ENCODE measurements around the gene LRMDA. TPM values are rescaled to one million over a fixed set of nuclear protein-coding genes. Genes with fewer than 3 reads are reported as not detected.

Gene LRMDA
- total RNA-seq, 1 experiment from 2014 or later: 0.24 TPM

DNA sequence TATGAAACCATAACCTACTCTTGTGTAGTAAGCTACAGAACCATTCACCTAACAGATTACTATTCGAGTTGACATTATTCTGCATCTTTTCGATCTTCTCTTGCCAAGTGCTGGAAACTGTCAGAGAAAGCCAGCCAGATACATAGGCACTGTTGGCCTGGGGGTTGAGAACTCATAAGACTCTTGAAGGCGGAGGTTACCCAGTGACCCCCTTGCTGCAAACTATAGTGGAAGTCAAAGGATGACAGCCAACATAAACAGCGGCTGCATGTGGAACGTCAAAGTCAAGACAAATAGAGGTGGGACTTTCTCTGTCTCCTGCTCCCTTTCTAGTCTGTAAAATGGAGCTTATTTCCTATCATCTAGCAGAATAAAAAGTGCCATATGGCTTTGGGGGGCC is 394.2 kb downstream of the LRMDA start:
- no peak overlapping the region for H3K4me3 ChIP-seq
- no peak overlapping the region for H3K27ac ChIP-seq
- no peaks in the 10 kb centered on the region for H3K9me3 ChIP-seq (replicated peaks)
- no peak for DNase-seq
- H3K36me3 ChIP-seq: no peaks in the 10 kb centered on the region
- H3K27me3 ChIP-seq: no peaks in the 10 kb centered on the region
- H3K4me1 ChIP-seq: no peaks in the 10 kb centered on the region

DNA sequence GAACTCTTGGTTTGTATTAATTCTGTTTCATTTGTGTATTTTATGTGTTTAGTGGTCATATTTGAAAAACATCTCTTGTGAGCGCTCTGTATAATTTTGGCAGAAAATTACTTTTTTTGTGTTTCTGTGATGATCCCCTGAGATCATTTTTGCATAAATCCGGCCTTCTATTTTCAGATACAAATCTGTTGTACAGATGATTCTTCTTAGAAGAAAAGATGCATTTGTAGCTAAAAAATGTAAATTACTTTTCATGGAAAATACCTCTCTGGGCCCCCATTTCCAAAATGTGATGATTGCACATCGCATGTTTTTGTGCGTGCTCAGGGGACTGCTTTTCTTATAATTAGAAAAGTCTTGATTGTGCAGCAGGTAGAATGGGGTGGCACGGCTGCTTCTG is 395.4 kb downstream of the LRMDA start:
- Histone ChIP-seq H3K36me3 (no peaks in the 10 kb centered on the region), H3K27me3 (no peaks in the 10 kb centered on the region), H3K4me3 (no peak overlapping the region), H3K9me3 (replicated peaks) (no peaks in the 10 kb centered on the region), H3K27ac (no peak overlapping the region), H3K4me1 (no peaks in the 10 kb centered on the region)
- DNase-seq: no peak

DNA sequence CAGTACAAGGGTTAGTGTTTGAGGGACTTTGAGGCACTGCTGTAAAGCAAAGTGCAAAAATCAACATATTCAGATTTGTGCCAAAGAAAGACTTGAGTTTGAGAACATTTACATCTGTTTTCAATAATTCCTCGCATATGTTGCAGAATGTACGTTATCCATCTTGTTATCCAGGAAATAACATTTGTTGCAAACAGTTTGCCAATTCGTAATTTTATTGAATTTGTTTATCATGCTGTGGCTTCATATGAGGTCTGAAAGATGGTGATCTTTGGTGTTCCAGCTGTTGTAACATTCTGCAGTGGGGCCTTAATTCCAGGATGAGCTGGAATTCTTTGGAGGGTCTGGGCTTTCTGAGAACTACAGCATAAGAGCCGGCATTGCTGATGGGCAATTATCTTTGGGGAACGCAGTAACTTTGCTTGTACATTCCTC is 396.2 kb downstream of the LRMDA start:
- no peak overlapping the region for H3K4me3 ChIP-seq
- DNase-seq: no peak
- H3K27me3 ChIP-seq: no peaks in the 10 kb centered on the region
- no peak overlapping the region for H3K27ac ChIP-seq
- no peaks in the 10 kb centered on the region for H3K4me1 ChIP-seq
- no peaks in the 10 kb centered on the region for H3K36me3 ChIP-seq
- no peaks in the 10 kb centered on the region for H3K9me3 ChIP-seq (replicated peaks)

DNA sequence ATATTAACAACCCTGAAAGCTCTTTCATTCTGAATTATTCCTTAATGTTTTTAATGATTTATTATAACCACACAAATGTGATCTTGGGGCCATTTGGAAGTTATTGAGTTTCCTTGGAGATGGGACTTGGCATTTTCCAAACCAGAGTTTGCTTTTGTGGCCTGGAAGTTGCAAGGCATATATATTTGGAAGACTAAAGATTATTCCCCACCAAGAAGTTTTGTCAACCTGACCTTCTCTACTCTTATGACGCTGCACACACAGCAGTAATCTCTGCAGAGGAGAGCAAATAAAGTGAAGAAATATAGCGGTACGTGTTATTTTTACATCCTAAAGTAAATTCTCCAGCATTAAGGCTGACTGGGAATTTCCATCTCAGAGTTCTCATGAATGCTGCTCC is 397.0 kb downstream of the LRMDA start:
- H3K4me3 ChIP-seq: no peak overlapping the region
- H3K4me1 ChIP-seq: no peaks in the 10 kb centered on the region
- no peak for DNase-seq
- no peaks in the 10 kb centered on the region for H3K27me3 ChIP-seq
- H3K36me3 ChIP-seq: no peaks in the 10 kb centered on the region
- H3K9me3 ChIP-seq (replicated peaks): no peaks in the 10 kb centered on the region
- no peak overlapping the region for H3K27ac ChIP-seq

DNA sequence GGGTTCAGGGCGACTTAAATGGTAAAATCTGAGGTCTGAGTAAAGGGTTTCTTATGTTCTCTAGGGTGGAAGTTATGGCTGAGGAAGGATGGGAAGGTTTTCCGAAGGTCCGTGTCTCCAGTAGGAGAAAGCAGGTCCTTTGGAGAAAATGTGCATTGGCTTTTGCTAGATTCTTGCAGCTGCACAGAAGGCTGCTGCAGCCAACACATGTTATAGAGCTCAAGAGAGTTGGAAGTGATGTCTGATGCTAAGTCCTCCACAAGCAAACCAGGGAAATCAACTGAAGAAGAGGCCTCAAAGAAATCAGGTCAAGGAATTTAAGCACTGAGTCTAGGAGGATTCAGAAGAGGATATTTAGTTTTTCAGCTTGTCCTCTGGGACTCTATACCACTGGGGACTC is 404.6 kb downstream of the LRMDA start:
- Histone ChIP-seq H3K4me1 (no peaks in the 10 kb centered on the region), H3K36me3 (no peaks in the 10 kb centered on the region), H3K27me3 (no peaks in the 10 kb centered on the region), H3K9me3 (replicated peaks) (no peaks in the 10 kb centered on the region), H3K27ac (no peak overlapping the region), H3K4me3 (no peak overlapping the region)
- DNase-seq: no peak

DNA sequence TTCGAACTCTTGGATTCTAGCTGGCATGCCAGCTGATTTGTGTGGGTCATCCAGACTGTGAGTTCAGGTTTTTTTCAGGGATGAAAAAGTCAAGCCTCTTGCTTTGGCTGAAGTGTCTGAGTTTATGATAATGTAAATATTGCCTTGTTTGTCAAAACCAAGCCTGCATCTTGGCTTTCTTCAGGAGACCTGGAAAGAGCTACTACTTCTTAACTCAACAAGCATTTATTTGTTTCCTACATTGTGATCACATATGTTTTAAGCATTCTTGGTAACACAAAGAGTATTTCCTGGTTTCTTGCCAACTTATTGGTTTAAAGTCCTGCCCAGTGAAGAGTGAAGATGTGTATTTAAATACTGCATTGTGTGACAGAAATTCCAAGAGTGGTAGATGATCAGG is 407.1 kb downstream of the LRMDA start:
- Histone ChIP-seq H3K27ac (no peak overlapping the region), H3K4me3 (no peak overlapping the region), H3K4me1 (no peaks in the 10 kb centered on the region), H3K27me3 (no peaks in the 10 kb centered on the region), H3K9me3 (replicated peaks) (no peaks in the 10 kb centered on the region), H3K36me3 (no peaks in the 10 kb centered on the region)
- DNase-seq: no peak

DNA sequence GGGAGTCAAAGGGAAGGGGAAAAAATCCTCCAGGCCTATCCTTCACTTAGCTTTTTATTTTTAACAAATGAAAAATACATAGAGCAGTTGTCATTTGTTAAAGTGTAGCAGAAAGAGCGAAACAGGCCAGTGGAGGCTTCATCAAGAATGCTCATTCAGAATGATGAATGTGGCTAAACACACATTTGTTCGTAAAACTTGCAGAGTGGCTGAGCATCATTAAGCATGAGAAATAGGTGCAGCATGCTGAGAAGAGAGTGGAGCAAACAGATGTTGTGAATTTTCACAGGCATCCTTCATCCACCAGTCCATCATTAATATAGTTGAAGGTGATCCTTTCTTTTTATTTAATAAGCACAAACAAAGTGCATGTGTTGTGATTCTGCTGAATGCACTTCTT is 407.6 kb downstream of the LRMDA start:
- no peaks in the 10 kb centered on the region for H3K36me3 ChIP-seq
- no peaks in the 10 kb centered on the region for H3K27me3 ChIP-seq
- no peaks in the 10 kb centered on the region for H3K4me1 ChIP-seq
- no peak overlapping the region for H3K27ac ChIP-seq
- DNase-seq: no peak
- no peaks in the 10 kb centered on the region for H3K9me3 ChIP-seq (replicated peaks)
- no peak overlapping the region for H3K4me3 ChIP-seq

DNA sequence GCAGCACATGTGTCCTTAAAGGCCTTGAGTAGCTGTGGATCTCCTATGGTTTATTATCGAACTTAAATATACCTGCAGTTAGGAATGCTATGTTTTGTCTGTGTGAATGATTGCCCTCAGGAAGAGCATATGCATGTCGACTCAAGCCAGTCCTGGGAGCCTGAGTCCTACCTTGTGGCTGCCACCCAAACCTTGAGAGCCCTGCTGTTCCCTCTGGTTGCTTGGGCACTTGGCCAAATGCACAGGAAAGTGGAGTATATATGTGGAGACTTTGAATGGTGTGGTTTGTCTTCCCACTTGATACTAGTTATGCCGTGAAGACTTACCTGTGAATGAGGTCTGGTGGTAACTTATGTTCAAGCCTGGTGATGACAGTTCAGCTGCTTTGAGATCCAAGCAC is 409.8 kb downstream of the LRMDA start:
- Histone ChIP-seq H3K4me3 (no peak overlapping the region), H3K9me3 (replicated peaks) (no peaks in the 10 kb centered on the region), H3K27ac (no peak overlapping the region), H3K4me1 (no peaks in the 10 kb centered on the region), H3K27me3 (no peaks in the 10 kb centered on the region), H3K36me3 (no peaks in the 10 kb centered on the region)
- no peak for DNase-seq

DNA sequence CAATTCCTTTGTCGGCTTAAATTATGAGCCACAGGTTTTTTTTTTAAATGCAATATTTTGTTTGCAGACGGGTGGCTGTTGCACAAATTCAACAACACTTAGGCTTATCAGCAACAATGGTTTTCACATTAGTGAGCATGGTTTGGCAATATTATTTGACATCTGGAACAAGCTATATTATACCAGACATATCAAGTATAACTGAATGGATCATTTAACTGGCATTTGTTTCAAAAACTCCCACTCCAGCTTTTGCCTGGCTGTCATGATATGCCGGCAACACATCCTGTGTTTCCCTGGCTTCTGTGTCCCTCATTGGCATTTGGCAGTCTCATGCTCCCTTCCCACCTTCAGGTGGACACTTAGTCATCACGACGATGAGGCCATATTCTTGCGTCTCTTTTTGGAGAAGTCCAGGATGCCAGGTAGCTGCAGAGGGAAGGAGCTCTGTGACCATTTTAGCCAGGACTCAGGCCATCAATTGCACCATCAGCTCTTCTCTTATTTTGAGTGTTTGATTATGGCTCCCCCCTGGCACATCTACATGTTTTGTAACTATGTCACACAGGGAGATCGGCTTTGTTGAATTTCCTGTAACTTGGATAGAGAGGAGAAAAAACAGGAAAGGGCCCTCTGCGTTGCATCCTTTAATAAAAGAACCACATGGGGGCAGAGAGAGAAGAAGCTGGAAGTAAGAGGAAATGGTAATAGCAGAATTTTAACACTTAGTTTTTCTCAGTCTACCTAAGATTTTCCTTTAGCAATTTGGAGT is 413.9 kb downstream of the LRMDA start:
- Histone ChIP-seq H3K4me3 (no peak overlapping the region), H3K4me1 (no peaks in the 10 kb centered on the region)

DNA sequence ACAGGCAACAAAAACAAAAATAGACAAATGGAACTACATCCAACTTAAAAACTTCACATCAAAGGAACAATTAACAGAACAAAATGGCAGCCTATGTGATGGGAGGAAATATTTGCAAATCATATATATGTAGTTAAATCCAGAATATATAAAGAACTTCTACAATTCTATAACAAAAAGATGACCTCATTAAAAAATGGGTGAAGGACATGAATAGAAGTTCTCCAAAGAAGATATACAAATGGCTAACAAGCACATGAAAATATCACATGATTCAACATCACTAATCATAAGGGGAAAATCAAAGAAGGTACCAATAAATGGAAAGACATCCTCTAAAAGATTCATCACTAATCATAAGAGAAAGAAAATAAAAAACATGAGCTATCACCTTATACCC is 416.1 kb downstream of the LRMDA start:
- Histone ChIP-seq H3K4me1 (no peaks in the 10 kb centered on the region), H3K27me3 (no peaks in the 10 kb centered on the region; the same call in 1 of the 2 replicates), H3K4me3 (no peak overlapping the region), H3K27ac (no peak overlapping the region), H3K36me3 (no peaks in the 10 kb centered on the region), H3K9me3 (replicated peaks) (no peaks in the 10 kb centered on the region)
- DNase-seq: no peak

More for the DNA sequence above, 413.9 kb downstream of the LRMDA start:
- Histone ChIP-seq H3K27ac (no peak overlapping the region), H3K27me3 (no peaks in the 10 kb centered on the region; the same call in 1 of the 2 replicates), H3K36me3 (no peaks in the 10 kb centered on the region), H3K9me3 (replicated peaks) (no peaks in the 10 kb centered on the region)
- DNase-seq: no peak

DNA sequence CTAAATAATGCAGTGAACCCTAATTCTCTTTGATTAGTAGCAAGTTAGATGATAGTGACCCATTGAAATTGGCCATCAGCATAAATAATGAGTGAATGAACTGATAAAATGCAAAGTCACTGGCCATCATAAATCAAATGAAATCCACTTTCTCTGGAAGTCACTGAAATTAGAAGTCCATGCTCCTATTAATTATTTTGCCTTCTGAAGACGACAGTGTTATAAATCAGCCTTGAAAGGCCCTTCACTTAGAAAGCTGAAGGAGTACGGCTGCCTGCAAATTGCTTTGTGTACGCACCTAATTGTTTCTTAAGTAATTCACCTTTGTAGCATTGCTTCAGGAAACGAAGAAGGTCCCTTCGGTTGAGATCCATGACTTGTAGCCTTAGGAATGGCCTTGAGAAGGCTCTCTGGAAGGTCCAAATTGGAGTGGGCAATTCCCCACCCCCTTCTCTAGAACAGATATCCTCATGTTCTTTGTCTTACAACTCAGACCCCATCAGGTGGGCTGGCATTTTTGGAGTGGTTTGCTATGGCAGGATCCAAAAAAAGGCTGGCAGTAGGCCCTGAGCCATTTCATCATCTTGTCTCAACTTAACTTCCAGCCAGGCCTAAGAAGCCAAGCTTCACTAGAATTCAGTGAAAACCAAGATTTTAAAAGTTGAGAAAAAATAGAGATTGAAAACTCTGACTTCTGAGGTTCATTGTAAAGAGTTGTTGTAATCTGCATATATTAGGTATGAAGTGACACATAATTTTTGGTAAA is 420.3 kb downstream of the LRMDA start:
- H3K9me3 ChIP-seq (replicated peaks): no peaks in the 10 kb centered on the region
- H3K36me3 ChIP-seq: no peaks in the 10 kb centered on the region
- no peak overlapping the region for H3K4me3 ChIP-seq
- H3K27ac ChIP-seq: no peak overlapping the region
- H3K4me1 ChIP-seq: no peaks in the 10 kb centered on the region
- no peaks in the 10 kb centered on the region; the same call in 1 of the 2 replicates for H3K27me3 ChIP-seq
- DNase-seq: no peak

DNA sequence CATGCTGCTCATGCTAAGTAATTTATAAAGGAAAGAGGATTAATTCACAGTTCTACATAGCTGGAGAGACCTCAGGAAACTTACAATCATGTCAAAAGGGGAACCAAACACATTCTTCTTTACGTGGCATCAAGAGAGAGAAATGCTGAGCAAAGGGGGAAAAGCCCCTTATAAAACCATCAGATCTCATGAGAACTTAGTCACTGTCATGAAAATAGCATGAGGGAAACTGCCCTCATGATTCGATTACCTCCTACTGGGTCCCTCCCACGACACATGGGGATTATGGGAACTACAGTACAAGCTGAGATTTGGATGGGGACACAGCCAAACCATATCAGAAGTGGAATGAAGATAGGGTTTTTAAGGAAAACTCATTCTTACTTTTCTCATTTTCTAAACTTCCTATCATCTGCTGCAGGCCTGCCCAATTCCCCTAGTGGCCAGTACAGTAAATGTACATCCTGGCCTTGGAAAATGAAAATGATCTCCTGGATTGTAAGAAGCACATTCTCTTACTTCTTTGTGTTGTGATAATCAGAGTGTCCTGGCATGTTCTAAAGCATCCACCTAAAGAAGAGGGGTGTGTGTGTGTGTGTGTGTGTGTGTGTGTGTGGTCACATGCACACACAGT is 421.5 kb downstream of the LRMDA start:
- Histone ChIP-seq H3K27me3 (no peaks in the 10 kb centered on the region), H3K4me3 (no peak overlapping the region), H3K9me3 (replicated peaks) (no peaks in the 10 kb centered on the region), H3K4me1 (no peaks in the 10 kb centered on the region), H3K27ac (no peak overlapping the region), H3K36me3 (no peaks in the 10 kb centered on the region)
- no peak for DNase-seq

DNA sequence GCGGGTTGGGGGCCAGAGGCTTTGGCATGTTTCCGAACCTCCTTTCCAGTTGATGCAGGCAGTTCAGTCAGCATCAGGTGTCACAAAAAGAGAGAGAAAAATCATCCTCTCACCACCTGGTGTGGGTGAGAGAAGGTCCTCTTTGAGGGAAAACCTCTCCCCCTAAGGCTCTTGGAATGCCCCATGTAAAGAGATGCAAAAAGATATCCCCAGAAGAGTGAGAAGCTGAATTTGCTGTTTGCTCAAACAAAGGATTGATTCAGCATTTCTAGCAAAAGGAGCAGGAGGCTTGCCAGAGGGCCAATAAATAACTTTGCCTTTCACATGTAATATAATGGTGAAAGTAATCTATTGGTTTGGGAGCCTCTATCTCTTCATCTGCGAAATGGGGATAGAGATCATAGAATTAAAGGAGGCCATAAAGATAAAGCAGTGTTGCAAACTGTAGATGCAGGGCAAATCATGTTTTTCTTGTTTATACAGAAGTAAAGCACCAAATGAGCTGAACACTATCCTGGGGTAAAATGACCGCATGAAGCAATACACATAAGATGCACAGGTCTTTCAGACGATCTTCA is 425.9 kb downstream of the LRMDA start:
- DNase-seq: no peak
- no peaks in the 10 kb centered on the region for H3K4me1 ChIP-seq
- H3K9me3 ChIP-seq (replicated peaks): no peaks in the 10 kb centered on the region
- H3K4me3 ChIP-seq: no peak overlapping the region
- no peak overlapping the region for H3K27ac ChIP-seq
- no peaks in the 10 kb centered on the region for H3K27me3 ChIP-seq
- no peaks in the 10 kb centered on the region for H3K36me3 ChIP-seq

DNA sequence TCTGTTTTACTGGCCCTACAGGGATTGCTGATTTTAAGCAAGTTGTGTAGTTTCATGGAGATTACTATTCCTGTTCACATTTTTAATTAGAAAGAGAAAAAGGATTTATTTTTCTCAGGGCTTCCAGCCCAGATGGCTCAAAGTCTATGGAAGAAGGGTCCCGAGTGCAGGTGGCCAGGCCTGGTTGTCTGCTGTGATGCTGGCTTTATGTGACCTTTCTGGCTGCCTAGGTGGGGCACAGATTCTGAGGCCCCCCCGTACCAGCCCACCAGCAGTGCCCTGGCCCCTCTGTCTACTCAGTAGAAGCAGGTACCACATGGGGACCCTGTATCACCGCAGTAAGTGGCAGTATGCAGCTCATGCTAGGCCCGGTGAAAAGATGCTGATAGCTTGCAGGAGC is 426.5 kb downstream of the LRMDA start:
- no peaks in the 10 kb centered on the region for H3K36me3 ChIP-seq
- no peak overlapping the region for H3K27ac ChIP-seq
- DNase-seq: no peak
- no peaks in the 10 kb centered on the region for H3K9me3 ChIP-seq (replicated peaks)
- H3K4me3 ChIP-seq: no peak overlapping the region
- no peaks in the 10 kb centered on the region for H3K4me1 ChIP-seq
- no peaks in the 10 kb centered on the region for H3K27me3 ChIP-seq

DNA sequence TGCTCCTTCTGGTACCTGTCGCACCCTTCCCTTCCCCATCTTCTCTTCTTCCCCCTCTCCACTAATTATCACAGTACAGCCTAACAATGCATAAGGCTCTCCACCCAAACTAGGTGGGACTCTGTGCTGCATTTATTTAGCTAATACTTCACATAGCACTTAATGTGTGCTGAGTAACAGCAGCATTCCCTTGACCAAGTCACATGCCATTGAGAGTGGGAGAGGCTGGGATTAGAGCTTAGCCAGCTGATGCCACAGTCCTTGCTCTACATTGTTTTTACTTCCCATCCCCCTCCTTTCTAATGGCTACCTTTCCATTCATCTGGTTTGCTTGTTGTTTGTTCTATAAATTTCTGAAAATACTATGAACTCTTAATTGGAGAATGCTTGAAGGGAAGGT is 426.9 kb downstream of the LRMDA start:
- no peaks in the 10 kb centered on the region for H3K36me3 ChIP-seq
- H3K27ac ChIP-seq: no peak overlapping the region
- no peak for DNase-seq
- H3K4me1 ChIP-seq: no peaks in the 10 kb centered on the region
- no peak overlapping the region for H3K4me3 ChIP-seq
- no peaks in the 10 kb centered on the region for H3K27me3 ChIP-seq
- no peaks in the 10 kb centered on the region for H3K9me3 ChIP-seq (replicated peaks)

All from SJCRH30 (cell line).